Gastroesophageal sphincter (tissue), 3 donors: Measurements from ENCODE around the gene SLC41A2.
"Not testable (repeated sequence)": the region's sequence is repeated elsewhere in the genome, so short reads cannot be mapped to it uniquely, and the experiment has no call there.

Source experiments
- CTCF ChIP-seq, 4 experiments: fragments of 200-600 bp in 2 of 4; fragments of 450-650 bp in 2 of 4; sonication (generic) in 1 of 4; IDR thresholded peaks; one replicate each; pipeline ENCODE4 v1.5.1; 2017 to 2019; ENCODE audit warnings: antibody characterized with exemption in 4 of 4, mild to moderate bottlenecking in 2 of 4, moderate library complexity in 2 of 4
- EP300 ChIP-seq: sonication (generic); formaldehyde crosslinking; IDR thresholded peaks from one replicate; pipeline ENCODE4 v1.6.1; 2017; ENCODE audit warnings: antibody characterized with exemption, mild to moderate bottlenecking
- POLR2A ChIP-seq, 2 donors: fragments of 450-650 bp; IDR thresholded peaks; one replicate each; pipeline ENCODE4 v1.6.1; 2017; ENCODE audit warnings: antibody characterized with exemption in 2 of 2, mild to moderate bottlenecking in 2 of 2, moderate library complexity in 1 of 2
- POLR2AphosphoS5 ChIP-seq: sonication (generic); formaldehyde crosslinking; IDR thresholded peaks from one replicate; pipeline ENCODE4 v1.6.1; 2017; ENCODE audit warnings: antibody characterized with exemption

DNA sequence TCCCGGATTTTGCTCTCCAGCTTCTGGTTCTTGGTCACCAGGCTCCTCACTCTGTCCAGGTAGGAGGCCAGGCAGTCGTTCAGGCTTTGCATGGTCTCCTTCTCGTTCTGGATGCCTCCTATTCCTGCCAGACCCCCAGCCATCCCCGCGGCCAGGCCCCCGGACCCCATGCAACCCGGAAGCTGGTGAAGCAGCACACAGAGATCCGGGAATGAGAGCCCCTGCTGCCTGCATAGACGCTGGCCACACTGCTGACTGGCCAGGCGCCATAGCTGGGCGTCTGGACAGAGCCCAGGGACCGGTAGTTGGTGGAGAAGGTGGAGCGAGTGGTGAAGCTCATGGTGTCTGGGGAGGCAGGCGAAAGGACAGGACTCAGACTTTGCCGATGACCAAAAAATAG is 19.6 kb upstream of the SLC41A2 start:
- TF ChIP-seq EP300; CTCF (IDR thresholded peaks at IDR 0.05); POLR2A (IDR thresholded peaks at IDR 0.05); POLR2AphosphoS5: not testable (repeated sequence)
